ENCODE measurements around the gene BRME1. TPM values are rescaled to one million over a fixed set of nuclear protein-coding genes. Genes with fewer than 3 reads are reported as not detected.

The BRME1 gene
- total and polyA plus RNA-seq, 2 of the 13 experiments (the other 11 are each of a cell fraction or from before 2014, with no cell fraction given): 0.74 to 1.5 TPM

- TF ChIP-seq HIC2 (CRISPR knock-in tag; IDR thresholded peaks at IDR 0.05; ENCODE audit: low read depth) (peak; percentile 95), MXD3 (CRISPR knock-in tag; IDR thresholded peaks at IDR 0.05) (no peak), CBFB (CRISPR knock-in tag; IDR thresholded peaks at IDR 0.05) (0 out of 2 replicates have a peak, but pooled peaks have one; percentile 39), ZNF747 (CRISPR knock-in tag; IDR thresholded peaks at IDR 0.05; ENCODE audit: borderline replicate concordance) (no peak), NR0B2 (CRISPR knock-in tag; IDR thresholded peaks at IDR 0.05) (no peak), JUND (CRISPR knock-in tag; IDR thresholded peaks at IDR 0.05) (peak; percentile 97), TAF1 (CRISPR knock-in tag; IDR thresholded peaks at IDR 0.05) (peak; percentile 12; the same call in 1 of the 2 replicates), ZNF670 (CRISPR knock-in tag; IDR thresholded peaks at IDR 0.05; ENCODE audit: borderline replicate concordance) (no peak), ZBTB4 (CRISPR knock-in tag; IDR thresholded peaks at IDR 0.05; ENCODE audit: borderline replicate concordance) (no peak), TMF1 (CRISPR knock-in tag; IDR thresholded peaks at IDR 0.05; ENCODE audit: low read depth) (no peak), TBX3 (IDR thresholded peaks at IDR 0.05; ENCODE audit: borderline replicate concordance) (no peak), ZNF460 (CRISPR knock-in tag; IDR thresholded peaks at IDR 0.05; ENCODE audit: borderline replicate concordance) (no peak), RARG (CRISPR knock-in tag; IDR thresholded peaks at IDR 0.05; ENCODE audit: low read depth) (no peak), IKZF4 (CRISPR knock-in tag; IDR thresholded peaks at IDR 0.05; ENCODE audit: borderline replicate concordance, low read depth, not compliant biosample characterization) (no peak), ZUFSP (CRISPR knock-in tag; IDR thresholded peaks at IDR 0.05; ENCODE audit: borderline replicate concordance) (no peak), AKAP8 (CRISPR knock-in tag; IDR thresholded peaks at IDR 0.05) (no peak), RBAK (CRISPR knock-in tag; IDR thresholded peaks at IDR 0.05) (no peak), MNT (IDR thresholded peaks at IDR 0.05) (no peak), NFATC3 (CRISPR knock-in tag; IDR thresholded peaks at IDR 0.05) (no peak)
Observed at GRCh38 chr19:13850910-13851733, 54.8 kb downstream of the BRME1 start (continued).
